Measurements from ENCODE around the gene ITGA8. TPM values are rescaled to one million over a fixed set of nuclear protein-coding genes. Genes with fewer than 3 reads are reported as not detected.
"Not testable (repeated sequence)": the region's sequence is repeated elsewhere in the genome, so short reads cannot be mapped to it uniquely, and the experiment has no call there.

ITGA8 gene
- total and polyA plus RNA-seq, 2 donors (not counting 1 experiment from before 2014, with no cell fraction given): not detected

DNA sequence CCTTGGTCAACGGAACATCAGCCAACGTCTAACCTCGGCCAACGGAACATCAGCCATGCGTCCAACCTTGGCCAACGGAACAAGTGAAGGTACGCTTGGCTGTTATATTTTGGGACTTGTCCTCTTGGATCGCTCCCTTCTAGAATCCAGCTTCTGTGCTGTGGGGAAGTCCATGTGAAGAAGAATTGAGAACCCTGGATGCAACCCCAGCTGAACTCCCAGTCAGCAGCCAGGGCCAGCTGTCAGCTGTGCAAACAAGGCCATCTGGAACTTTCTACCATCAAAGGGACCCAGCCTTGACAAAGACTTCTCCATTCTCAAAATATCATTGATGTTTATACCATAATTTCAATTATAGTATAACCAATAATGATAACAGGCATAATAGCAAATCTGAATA is 43.3 kb upstream of the ITGA8 start:
- Mint-ChIP-seq H3K27ac (no peak overlapping the region), H3K9me3 (ENCODE audit: insufficient read depth) (peaks cover 3% of the 10 kb centered on the region), H3K4me3 (no peak overlapping the region), H3K4me1 (no peaks in the 10 kb centered on the region), H3K27me3 (peaks cover 3% of the 10 kb centered on the region)
- H3K9ac ChIP-seq (ENCODE audit: low read length): no peak overlapping the region
- H3K27me3 ChIP-seq (replicated peaks in 1 of 4; ENCODE audit: control extremely low read depth in 1 of 4, control insufficient read depth in 3 of 4, insufficient read depth in 4 of 4, low read length in 3 of 4): no peaks in the 10 kb centered on the region
- H3K4me1 ChIP-seq (ENCODE audit: control insufficient read depth in 2 of 2, insufficient read depth in 2 of 2, low read length in 2 of 2): no peaks in the 10 kb centered on the region
- ChIA-PET POLR2A (no interaction called here), CTCF (no interaction called here)
- no peak for ATAC-seq (ENCODE audit: low read depth)
- no peak overlapping the region for H3K27ac ChIP-seq (ENCODE audit: low read length in 2 of 2)
- H3K79me2 ChIP-seq (ENCODE audit: control insufficient read depth, insufficient read depth, low read length): no peaks in the 10 kb centered on the region
- TF ChIP-seq EZH2 (IDR thresholded peaks at IDR 0.05; ENCODE audit: borderline replicate concordance, insufficient read depth, low read depth, low read length, poor library complexity, severe bottlenecking): no peak
- TF ChIP-seq, protein P1, sequence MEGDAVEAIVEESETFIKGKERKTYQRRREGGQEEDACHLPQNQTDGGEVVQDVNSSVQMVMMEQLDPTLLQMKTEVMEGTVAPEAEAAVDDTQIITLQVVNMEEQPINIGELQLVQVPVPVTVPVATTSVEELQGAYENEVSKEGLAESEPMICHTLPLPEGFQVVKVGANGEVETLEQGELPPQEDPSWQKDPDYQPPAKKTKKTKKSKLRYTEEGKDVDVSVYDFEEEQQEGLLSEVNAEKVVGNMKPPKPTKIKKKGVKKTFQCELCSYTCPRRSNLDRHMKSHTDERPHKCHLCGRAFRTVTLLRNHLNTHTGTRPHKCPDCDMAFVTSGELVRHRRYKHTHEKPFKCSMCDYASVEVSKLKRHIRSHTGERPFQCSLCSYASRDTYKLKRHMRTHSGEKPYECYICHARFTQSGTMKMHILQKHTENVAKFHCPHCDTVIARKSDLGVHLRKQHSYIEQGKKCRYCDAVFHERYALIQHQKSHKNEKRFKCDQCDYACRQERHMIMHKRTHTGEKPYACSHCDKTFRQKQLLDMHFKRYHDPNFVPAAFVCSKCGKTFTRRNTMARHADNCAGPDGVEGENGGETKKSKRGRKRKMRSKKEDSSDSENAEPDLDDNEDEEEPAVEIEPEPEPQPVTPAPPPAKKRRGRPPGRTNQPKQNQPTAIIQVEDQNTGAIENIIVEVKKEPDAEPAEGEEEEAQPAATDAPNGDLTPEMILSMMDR (IDR thresholded peaks at IDR 0.05): no peak
- H3K4me2 ChIP-seq (replicated peaks; ENCODE audit: low read depth, low read length, poor library complexity, severe bottlenecking): no peak overlapping the region
- over 99% methylated on average over 8 of the region's 8 CpGs for WGBS (ENCODE audit: insufficient coverage)
- no peak overlapping the region for H3K4me3 ChIP-seq (ENCODE audit: control extremely low read depth in 1 of 5, extremely low read depth in 1 of 5, insufficient read depth in 1 of 5, low read depth in 2 of 5, low read length in 4 of 5)
- H3K9me3 ChIP-seq (ENCODE audit: control extremely low read depth in 1 of 3, control insufficient read depth in 2 of 3, insufficient read depth in 1 of 3, low read length in 2 of 3): peaks cover 0 to 14% (median 0%) of the 10 kb centered on the region in 3 donors
- DNase-seq: no peak
- no peaks in the 10 kb centered on the region for H4K20me1 ChIP-seq (ENCODE audit: control insufficient read depth, insufficient read depth, low read length, poor library complexity, severe bottlenecking)
- H2AFZ ChIP-seq (ENCODE audit: insufficient read depth, low read depth, low read length, poor library complexity, severe bottlenecking): no peak overlapping the region
- no peaks in the 10 kb centered on the region for H3K36me3 ChIP-seq (replicated peaks in 1 of 2; ENCODE audit: control extremely low read depth in 1 of 2, control insufficient read depth in 1 of 2, extremely low read depth in 1 of 2, insufficient read depth in 2 of 2, low read length in 1 of 2)
- intact Hi-C loops (cut with micrococcal nuclease): no loop called here

DNA sequence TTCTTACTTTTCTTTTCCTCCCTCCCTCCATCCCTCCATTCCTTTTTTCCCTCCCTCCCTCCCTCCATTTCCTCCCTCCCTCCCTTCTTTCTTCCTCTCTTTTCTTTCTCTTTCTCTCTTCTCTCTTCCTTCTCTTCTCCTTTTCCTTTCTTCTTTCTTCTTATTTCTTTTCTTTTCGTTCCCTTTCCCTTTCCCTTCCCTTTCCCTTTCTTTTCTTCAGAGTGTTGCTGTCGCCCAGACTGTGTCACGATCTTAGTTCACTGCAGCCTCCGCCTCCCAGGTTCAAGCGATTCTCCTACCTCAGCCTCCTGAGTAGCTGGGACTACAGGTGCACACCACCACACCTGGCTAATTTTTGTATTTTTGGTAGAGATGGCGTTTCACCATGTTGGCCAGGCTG is 42.5 kb upstream of the ITGA8 start:
- CTCF ChIA-PET; H3K4me1 Mint-ChIP-seq; H3K4me3 ChIP-seq (ENCODE audit: control extremely low read depth in 1 of 5, extremely low read depth in 1 of 5, insufficient read depth in 1 of 5, low read depth in 2 of 5, low read length in 4 of 5); H3K4me2 ChIP-seq (replicated peaks; ENCODE audit: low read depth, low read length, poor library complexity, severe bottlenecking); H3K4me1 ChIP-seq (ENCODE audit: control insufficient read depth in 2 of 2, insufficient read depth in 2 of 2, low read length in 2 of 2); H3K4me3 Mint-ChIP-seq; H2AFZ ChIP-seq (ENCODE audit: insufficient read depth, low read depth, low read length, poor library complexity, severe bottlenecking); H3K27ac Mint-ChIP-seq; H3K27ac ChIP-seq (ENCODE audit: low read length in 2 of 2); H3K27me3 ChIP-seq (replicated peaks in 1 of 4; ENCODE audit: control extremely low read depth in 1 of 4, control insufficient read depth in 3 of 4, insufficient read depth in 4 of 4, low read length in 3 of 4); POLR2A ChIA-PET; DNase-seq; H3K9ac ChIP-seq (ENCODE audit: low read length); ATAC-seq (ENCODE audit: low read depth); intact Hi-C loops (cut with micrococcal nuclease); H3K79me2 ChIP-seq (ENCODE audit: control insufficient read depth, insufficient read depth, low read length); H3K9me3 Mint-ChIP-seq (ENCODE audit: insufficient read depth); H3K27me3 Mint-ChIP-seq; H4K20me1 ChIP-seq (ENCODE audit: control insufficient read depth, insufficient read depth, low read length, poor library complexity, severe bottlenecking); H3K36me3 ChIP-seq (replicated peaks in 1 of 2; ENCODE audit: control extremely low read depth in 1 of 2, control insufficient read depth in 1 of 2, extremely low read depth in 1 of 2, insufficient read depth in 2 of 2, low read length in 1 of 2): not testable (repeated sequence)
- 93% methylated on average over 5 of the region's 6 CpGs for WGBS (ENCODE audit: insufficient coverage)
- peaks cover 0 to 14% (median 0%) of the 10 kb centered on the region in 3 donors for H3K9me3 ChIP-seq (ENCODE audit: control extremely low read depth in 1 of 3, control insufficient read depth in 2 of 3, insufficient read depth in 1 of 3, low read length in 2 of 3)

DNA sequence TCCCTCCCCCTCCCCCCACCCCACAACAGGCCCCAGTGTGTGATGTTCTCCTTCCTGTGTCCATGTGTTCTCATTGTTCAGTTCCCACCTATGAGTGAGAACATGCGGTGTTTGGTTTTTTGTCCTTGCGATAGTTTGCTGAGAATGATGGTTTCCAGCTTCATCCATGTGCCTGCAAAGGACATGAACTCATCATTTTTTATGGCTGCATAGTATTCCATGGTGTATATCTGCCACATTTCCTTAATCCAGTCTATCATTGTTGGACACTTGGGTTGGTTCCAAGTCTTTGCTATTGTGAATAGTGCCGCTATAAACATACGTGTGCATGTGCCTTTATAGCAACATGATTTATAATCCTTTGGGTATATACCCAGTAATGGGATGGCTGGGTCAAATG is 41.5 kb upstream of the ITGA8 start:
- H3K4me3 Mint-ChIP-seq: not testable (repeated sequence)

More for the DNA sequence above, 41.5 kb upstream of the ITGA8 start:
- H2AFZ ChIP-seq (ENCODE audit: insufficient read depth, low read depth, low read length, poor library complexity, severe bottlenecking); POLR2A ChIA-PET; H3K27me3 Mint-ChIP-seq; H3K9ac ChIP-seq (ENCODE audit: low read length); H3K4me1 ChIP-seq (ENCODE audit: control insufficient read depth in 2 of 2, insufficient read depth in 2 of 2, low read length in 2 of 2); H3K4me1 Mint-ChIP-seq; ATAC-seq (ENCODE audit: low read depth); intact Hi-C loops (cut with micrococcal nuclease); H3K9me3 Mint-ChIP-seq (ENCODE audit: insufficient read depth); H3K4me3 ChIP-seq (ENCODE audit: control extremely low read depth in 1 of 5, extremely low read depth in 1 of 5, insufficient read depth in 1 of 5, low read depth in 2 of 5, low read length in 4 of 5); H3K27ac Mint-ChIP-seq; H3K36me3 ChIP-seq (replicated peaks in 1 of 2; ENCODE audit: control extremely low read depth in 1 of 2, control insufficient read depth in 1 of 2, extremely low read depth in 1 of 2, insufficient read depth in 2 of 2, low read length in 1 of 2); CTCF ChIA-PET; DNase-seq; H3K27me3 ChIP-seq (replicated peaks in 1 of 4; ENCODE audit: control extremely low read depth in 1 of 4, control insufficient read depth in 3 of 4, insufficient read depth in 4 of 4, low read length in 3 of 4); H3K27ac ChIP-seq (ENCODE audit: low read length in 2 of 2); H4K20me1 ChIP-seq (ENCODE audit: control insufficient read depth, insufficient read depth, low read length, poor library complexity, severe bottlenecking); H3K4me2 ChIP-seq (replicated peaks; ENCODE audit: low read depth, low read length, poor library complexity, severe bottlenecking); H3K79me2 ChIP-seq (ENCODE audit: control insufficient read depth, insufficient read depth, low read length): not testable (repeated sequence)
- no CpG with 5 or more reads among the region's 4 CpGs for WGBS (ENCODE audit: insufficient coverage)
- peaks cover 0 to 11% (median 0%) of the 10 kb centered on the region in 3 donors for H3K9me3 ChIP-seq (ENCODE audit: control extremely low read depth in 1 of 3, control insufficient read depth in 2 of 3, insufficient read depth in 1 of 3, low read length in 2 of 3)
